HG03108 (cell line): Measurements from ENCODE around the gene EPB41L2.

Experiments used
- ATAC-seq: cut with Tn5 transposase; IDR thresholded peaks from one replicate; pipeline ENCODE4 v1.9.1; 2021; ENCODE audit warnings: moderate library complexity; ENCODE audit not compliant: unreplicated experiment

Gene EPB41L2

GRCh38 chr6:130846501-130846900 lies 216.5 kb downstream of the EPB41L2 start:
- ATAC-seq = no peak

DNA sequence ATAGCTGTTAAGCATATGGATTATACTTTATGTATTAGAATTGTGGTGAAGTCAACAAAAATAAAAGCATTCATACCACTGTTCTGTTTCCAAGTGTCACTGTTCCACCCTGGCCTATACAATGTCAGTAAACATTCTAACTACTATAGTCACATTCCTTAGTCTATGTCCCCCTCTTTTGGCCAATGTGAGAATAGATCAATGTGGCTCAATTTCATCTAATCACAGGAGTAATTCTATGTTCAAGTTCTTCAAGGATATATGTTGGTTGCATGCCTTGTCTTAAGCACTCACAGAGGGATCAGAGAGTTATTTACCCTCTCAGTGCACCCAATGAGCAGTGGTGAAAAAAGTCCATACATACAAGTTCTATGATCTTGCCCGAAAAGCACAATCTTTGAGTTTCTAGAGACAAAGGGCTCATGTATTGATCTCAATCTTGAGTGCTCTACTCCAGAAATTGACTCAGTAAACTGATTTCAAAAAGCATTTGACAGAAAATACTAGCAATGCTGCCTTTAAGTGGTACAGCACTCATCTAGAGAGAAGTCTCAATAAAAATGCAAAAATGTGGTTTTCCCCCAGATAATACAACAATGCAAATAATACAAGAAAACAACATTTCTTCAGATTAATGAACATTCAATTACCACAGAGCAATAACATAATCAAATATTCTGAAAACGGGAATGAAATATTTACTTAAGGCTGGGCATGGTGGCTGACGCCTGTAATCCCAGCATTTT lies 219.3 kb downstream of the EPB41L2 start:
- ATAC-seq = peak; percentile 77

- ATAC-seq = no peak
These were observed 221.8 kb downstream of the EPB41L2 start for GRCh38 chr6:130841128-130841728.

- ATAC-seq = no peak
These were observed 223.0 kb downstream of the EPB41L2 start for GRCh38 chr6:130840050-130840449.

- no peak for ATAC-seq
These were observed 223.7 kb downstream of the EPB41L2 start for GRCh38 chr6:130839379-130839778.

GRCh38 chr6:130838951-130839350 lies 224.1 kb downstream of the EPB41L2 start:
- no peak for ATAC-seq

- no peak for ATAC-seq
These were observed 224.7 kb downstream of the EPB41L2 start for GRCh38 chr6:130838250-130838860.

GRCh38 chr6:130837067-130837466 lies 226.0 kb downstream of the EPB41L2 start:
- no peak for ATAC-seq

GRCh38 chr6:130836055-130836640 lies 226.9 kb downstream of the EPB41L2 start:
- ATAC-seq = no peak

DNA sequence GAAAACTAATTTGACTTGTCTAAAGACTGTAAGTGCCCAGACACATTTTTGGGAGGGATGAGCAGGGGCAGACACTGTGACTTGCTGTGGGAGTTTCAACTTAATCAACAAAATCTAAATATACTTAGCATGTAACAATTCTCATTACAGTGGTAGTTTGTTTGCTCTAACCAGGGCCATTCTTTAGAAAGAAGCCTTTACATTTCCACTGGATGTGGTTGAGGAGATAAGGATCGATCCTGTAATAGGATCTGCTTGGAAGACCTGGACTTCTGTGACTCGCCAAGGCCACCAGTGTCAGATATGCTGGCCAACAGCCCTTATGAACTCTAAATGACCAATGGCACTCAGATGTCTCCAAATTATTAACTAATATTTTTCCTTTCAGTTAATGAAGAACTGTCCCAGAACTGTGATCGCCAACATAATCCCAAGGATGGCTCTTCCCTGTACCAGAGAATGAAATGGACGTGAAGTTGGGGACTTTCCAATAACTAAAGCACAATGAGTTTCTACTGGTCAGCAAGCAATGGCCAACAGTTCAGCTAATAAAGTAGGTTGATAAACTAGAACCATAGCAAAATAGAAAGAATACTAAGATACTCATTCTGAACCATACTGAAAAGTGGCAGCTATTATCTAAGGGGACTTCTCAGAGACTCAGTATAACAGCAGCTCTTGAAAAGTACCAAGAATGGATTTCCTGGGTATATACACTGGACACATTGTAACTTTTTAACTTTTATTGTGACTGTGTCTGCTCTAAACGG lies 228.4 kb downstream of the EPB41L2 start:
- no peak for ATAC-seq

- ATAC-seq = no peak
These were observed 229.5 kb downstream of the EPB41L2 start for GRCh38 chr6:130833569-130833968.

- no peak for ATAC-seq
These were observed 231.4 kb downstream of the EPB41L2 start for GRCh38 chr6:130831607-130832006.

- no peak for ATAC-seq
These were observed 233.6 kb downstream of the EPB41L2 start for GRCh38 chr6:130829333-130829910.

GRCh38 chr6:130827247-130828149 lies 235.5 kb downstream of the EPB41L2 start, which contains the start of gene SMLR1:
SMLR1 (plus strand) TSS chr6:130827406; CDS start chr6:130827414, 8 bp downstream.
- no peak for ATAC-seq

DNA sequence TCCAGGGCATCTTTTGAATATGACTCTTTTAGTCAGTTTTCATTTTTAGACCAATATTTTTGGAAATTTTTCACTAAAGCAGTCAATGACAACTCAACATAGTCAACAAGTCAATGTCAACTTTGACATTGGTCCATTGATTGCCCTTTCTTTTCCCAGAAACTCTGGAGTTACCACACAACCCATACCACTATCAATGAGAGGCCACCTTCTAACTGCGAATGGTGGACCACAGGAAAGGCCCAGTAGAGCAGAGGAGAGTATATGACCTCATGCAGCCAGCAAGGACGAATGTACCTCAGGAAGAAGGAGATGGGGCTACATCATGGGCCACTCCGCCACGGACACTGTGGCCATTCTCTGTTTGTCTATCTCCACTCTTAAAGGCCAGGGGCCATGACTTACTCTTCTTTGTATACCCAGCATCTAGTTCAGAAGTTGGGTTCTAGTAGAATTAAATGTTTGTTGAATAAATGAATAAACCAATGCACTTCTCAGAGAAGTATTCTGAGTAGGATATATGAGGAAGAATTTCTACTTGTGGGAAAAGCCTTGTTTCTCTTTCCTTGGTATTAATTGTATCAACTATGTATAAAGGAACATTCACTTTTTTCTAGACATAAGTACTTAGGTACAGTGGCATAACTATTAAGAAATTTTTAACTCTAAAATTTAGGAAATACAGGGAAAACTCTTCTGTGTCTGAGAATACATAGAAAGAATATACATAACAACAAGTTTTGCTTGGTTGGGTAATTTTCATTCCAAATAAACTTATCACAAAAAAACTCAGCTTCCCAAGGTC lies 236.4 kb downstream of the EPB41L2 start:
- ATAC-seq = no peak

GRCh38 chr6:130825772-130826441 lies 237.1 kb downstream of the EPB41L2 start:
- ATAC-seq = no peak

GRCh38 chr6:130824978-130825694 lies 237.9 kb downstream of the EPB41L2 start:
- no peak for ATAC-seq

GRCh38 chr6:130822736-130823135 lies 240.3 kb downstream of the EPB41L2 start:
- ATAC-seq = no peak
